Activated naive CD8-positive, alpha-beta T cell (primary cell): ENCODE data around the gene ZNF683.

Experiments used
- H3K27ac Mint-ChIP-seq: one replicate; pipeline ENCODE4 v1.8.0; 2021; ENCODE audit warnings: mixed read lengths
- H3K27me3 Mint-ChIP-seq: one replicate; pipeline ENCODE4 v1.8.0; 2021; ENCODE audit warnings: mixed read lengths
- H3K36me3 Mint-ChIP-seq: one replicate; pipeline ENCODE4 v1.8.0; 2021; ENCODE audit warnings: mixed read lengths
- H3K4me1 Mint-ChIP-seq: one replicate; pipeline ENCODE4 v1.8.0; 2021; ENCODE audit warnings: low read depth, mixed read lengths
- H3K4me3 Mint-ChIP-seq: one replicate; pipeline ENCODE4 v1.8.0; 2021; ENCODE audit warnings: mild to moderate bottlenecking, mixed read lengths
- H3K9me3 Mint-ChIP-seq: one replicate; pipeline ENCODE4 v1.8.0; 2021; ENCODE audit warnings: low read depth, mixed read lengths

ZNF683 gene

DNA sequence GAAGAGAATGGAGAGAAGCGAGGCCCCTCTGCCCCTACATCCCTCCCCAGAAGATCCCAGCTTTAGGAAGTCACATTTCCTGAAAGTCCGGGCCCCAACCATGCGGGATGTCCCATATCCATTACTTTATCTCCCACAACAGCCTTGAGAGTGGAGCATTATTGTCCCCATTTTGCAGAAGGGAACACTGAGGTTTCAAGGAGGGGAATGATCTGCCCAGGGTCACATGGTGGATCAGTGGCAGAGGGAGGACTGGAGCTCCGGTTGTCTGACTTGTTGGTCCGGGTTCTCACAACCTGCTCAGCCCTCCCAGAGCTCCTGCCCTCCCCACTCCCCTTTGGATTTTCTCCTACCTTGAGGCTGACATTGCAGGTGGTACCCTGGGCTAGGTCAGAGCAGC, 16.4 kb downstream of the ZNF683 start:
- H3K4me3 Mint-ChIP-seq: no peak overlapping the region
- H3K27me3 Mint-ChIP-seq: peaks cover 2% of the 10 kb centered on the region
- no peaks in the 10 kb centered on the region for H3K9me3 Mint-ChIP-seq
- H3K4me1 Mint-ChIP-seq: peaks cover 22% of the 10 kb centered on the region
- H3K36me3 Mint-ChIP-seq: no peaks in the 10 kb centered on the region
- H3K27ac Mint-ChIP-seq: no peak overlapping the region

DNA sequence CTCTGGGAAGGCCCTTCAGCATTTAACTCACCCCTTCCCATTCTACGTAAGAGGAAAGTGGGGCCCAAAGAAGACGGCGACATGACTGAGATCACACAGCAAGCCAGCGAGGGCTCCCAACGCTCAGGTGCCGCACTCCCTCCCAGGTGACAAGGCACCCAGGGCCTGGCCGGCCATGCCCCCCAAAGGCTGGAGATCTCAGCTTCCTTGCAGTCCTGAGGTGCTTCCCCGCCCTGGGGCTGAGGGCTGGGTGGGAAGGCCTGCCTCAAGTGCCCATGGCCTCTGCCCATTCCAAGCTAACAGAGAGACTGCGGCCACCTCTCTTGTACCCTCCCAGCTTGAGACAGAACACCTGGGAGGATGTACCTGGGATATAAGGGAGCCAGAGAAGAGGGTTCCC, 17.6 kb downstream of the ZNF683 start:
- no peaks in the 10 kb centered on the region for H3K36me3 Mint-ChIP-seq
- H3K9me3 Mint-ChIP-seq: no peaks in the 10 kb centered on the region
- no peak overlapping the region for H3K4me3 Mint-ChIP-seq
- no peak overlapping the region for H3K27ac Mint-ChIP-seq
- peaks cover 14% of the 10 kb centered on the region for H3K4me1 Mint-ChIP-seq
- H3K27me3 Mint-ChIP-seq: no peaks in the 10 kb centered on the region

DNA sequence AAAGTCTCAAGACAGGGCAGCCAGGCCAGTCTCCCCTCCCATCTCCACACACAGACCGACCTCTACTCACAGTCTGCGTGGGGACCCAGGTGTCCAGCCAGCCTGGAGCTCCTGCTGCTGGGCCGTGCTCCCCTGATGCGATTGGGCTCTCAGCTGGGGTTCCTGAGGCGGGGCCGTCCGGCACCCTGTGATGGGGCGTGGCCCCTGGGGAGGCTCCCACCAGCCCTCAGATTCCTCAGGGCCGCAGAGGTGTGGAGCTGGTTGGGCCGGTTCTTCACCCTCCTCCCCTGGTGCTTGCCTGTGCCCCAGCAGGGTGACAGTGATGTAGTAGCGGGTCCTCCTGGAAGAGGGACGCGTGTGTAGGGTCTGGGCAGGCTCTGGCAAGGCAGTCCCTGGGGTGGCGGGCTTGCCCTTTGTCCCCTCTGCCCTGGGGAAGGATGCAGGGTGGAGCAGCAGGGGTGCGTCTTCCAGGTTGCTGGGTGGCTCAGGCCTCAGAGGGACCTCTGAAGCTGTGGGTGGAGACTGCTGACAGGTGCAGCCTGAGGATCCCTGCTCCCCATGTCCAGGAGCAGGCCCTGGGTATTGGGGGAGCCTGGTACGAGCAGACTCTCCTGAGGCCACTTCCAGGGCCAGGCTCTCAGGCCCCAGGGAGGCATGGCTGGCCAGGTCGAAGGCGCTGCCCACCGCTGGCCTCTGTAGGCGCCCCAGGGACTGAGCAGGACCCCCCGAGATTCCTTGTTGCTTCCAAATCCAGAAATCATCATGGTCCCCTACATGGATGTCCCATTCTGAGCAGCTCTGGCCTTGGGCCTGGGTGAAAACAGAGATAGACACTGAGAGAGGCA, 18.4 kb downstream of the ZNF683 start, which contains the start of gene CRYBG2:
CRYBG2 (minus strand) TSS at position 155 of the 845 bp plus-strand sequence. CDS start 7,473 bp downstream, outside the sequence.
- Mint-ChIP-seq H3K9me3 (no peaks in the 10 kb centered on the region), H3K4me1 (peaks cover 10% of the 10 kb centered on the region), H3K4me3 (no peak within 1 kb of the TSS), H3K27ac (no peak within 1 kb of the TSS), H3K27me3 (no peaks in the 10 kb centered on the region), H3K36me3 (no peaks in the 10 kb centered on the region)

DNA sequence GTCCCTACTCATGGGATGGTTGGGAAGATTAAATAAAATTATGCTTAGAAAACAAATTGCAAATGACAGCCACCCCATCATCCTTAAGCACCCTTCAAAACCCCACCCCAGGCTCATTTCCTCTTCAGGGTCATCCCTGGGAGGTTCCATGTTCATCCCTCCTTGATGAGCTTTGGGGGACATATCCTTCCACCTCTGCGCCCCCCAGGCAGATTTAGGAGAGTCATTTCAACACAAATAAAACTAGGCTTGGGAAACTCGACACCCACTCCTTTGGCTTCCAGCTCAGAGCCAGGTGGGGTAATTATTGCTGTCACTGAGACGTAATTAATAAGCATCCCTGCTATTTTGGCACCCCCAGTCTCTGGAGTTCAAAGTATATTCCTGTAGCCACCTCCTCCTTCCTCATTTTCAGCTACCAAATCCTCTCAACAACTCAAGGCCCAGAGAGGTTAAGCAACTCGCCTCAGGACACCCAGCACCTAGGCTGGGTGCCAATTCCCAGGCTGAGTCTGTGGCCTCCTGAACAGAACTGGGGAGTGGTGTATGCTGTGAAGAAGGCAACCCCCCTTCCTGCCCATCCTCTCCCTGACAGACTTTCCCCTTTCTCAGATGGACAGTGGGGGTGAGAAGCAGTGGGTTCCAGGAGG, 19.2 kb downstream of the ZNF683 start:
- Mint-ChIP-seq H3K27me3 (no peaks in the 10 kb centered on the region), H3K36me3 (no peaks in the 10 kb centered on the region), H3K27ac (no peak overlapping the region), H3K9me3 (no peaks in the 10 kb centered on the region), H3K4me3 (no peak overlapping the region), H3K4me1 (peaks cover under 1% of the 10 kb centered on the region)

DNA sequence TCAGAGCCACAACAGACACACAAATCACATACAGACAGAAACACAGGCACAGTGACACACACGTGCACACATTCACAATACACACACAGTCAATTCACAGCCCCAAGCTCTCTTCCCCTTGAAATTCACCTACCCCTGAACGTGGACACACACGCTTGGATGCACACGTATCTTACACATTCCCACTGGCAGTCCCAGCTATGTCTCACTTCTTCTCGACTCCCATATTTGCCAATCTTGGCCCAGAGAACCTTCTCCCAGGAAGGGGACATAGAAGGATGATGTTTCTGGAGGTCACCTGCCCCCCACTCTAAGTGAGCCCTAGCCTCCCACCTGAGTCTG, 20.2 kb downstream of the ZNF683 start:
- Mint-ChIP-seq H3K27me3 (no peaks in the 10 kb centered on the region), H3K36me3 (no peaks in the 10 kb centered on the region), H3K4me3 (no peak overlapping the region), H3K9me3 (no peaks in the 10 kb centered on the region), H3K4me1 (no peaks in the 10 kb centered on the region), H3K27ac (no peak overlapping the region)

DNA sequence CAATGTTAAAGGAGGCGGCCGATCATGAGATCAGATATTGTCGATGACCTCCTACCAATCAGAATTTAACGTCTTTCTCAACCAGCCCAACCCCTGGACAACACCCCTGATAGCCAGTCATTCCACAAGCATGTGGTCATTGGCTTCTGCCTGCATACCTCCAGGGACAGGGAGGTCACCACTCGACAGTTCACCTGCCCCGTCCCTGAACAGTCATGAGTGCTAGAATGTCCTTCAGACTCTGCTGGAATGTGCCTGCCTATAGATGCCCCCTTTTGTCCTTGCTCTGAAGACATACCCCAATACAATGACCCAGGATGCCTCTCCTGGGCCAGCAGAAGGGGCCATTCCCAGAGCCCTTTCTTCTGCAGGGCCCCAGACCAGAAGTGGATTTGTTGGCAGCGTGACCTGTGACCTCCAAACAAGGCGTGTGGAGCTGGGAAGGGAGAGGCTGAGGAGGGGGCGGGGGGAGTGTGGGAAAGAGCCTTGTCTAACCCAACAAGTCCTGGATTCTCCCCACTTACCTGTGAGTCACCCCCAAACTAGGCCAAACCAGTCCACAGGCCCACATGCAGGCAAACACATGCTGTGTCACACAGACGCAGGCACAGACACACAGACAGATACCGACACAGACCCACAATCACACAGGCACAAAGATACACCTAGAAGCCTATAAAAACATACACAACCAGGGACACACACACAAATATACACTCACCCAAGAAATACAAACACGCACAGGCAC, 20.8 kb downstream of the ZNF683 start:
- no peaks in the 10 kb centered on the region for H3K4me1 Mint-ChIP-seq
- H3K36me3 Mint-ChIP-seq: no peaks in the 10 kb centered on the region
- H3K4me3 Mint-ChIP-seq: no peak overlapping the region
- no peaks in the 10 kb centered on the region for H3K27me3 Mint-ChIP-seq
- no peaks in the 10 kb centered on the region for H3K9me3 Mint-ChIP-seq
- H3K27ac Mint-ChIP-seq: no peak overlapping the region

DNA sequence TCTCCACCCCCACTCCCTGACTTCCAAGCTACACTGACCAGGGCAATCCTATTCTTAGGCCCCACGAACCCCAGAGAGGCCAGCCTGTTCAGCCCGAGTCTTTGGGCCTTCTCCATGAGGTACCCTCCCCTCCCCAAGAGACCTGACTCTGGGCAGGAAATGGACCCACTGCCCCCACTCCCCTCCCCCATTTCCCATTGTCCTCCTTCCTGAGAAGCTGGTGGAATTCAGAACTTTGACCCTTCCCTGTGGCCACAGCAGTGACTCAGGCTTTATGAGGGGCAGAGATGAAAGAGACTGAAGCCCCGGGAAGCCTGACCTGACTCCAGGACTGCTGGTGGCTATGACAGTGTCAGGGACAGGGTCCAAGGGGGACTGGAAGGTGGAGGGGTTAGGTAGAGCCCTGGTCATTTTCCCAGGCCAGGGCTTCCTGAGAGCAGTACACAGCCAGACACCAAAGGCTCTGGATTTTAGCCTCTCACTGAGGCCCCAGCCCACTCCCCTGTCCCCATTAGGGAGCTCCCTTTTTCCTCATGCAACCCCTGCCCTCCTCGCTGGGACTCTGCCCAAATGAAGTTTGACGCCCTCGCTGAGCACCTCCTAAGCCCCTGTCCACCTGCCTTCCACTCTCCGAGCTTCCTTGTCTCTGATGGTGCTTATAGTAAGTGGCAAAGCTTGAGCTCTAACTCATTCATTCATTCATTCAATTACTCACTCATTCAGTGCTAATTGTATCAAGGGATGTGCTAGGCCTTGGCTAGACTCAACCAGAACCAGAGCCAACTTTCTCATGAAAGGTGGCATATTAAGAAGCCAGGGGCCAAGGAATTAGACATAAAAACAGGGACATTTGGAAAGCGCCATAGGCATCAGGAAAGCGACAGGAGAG, 21.6 kb downstream of the ZNF683 start:
- H3K27me3 Mint-ChIP-seq: no peaks in the 10 kb centered on the region
- no peak overlapping the region for H3K4me3 Mint-ChIP-seq
- H3K27ac Mint-ChIP-seq: no peak overlapping the region
- H3K9me3 Mint-ChIP-seq: no peaks in the 10 kb centered on the region
- H3K4me1 Mint-ChIP-seq: no peaks in the 10 kb centered on the region
- H3K36me3 Mint-ChIP-seq: no peaks in the 10 kb centered on the region

DNA sequence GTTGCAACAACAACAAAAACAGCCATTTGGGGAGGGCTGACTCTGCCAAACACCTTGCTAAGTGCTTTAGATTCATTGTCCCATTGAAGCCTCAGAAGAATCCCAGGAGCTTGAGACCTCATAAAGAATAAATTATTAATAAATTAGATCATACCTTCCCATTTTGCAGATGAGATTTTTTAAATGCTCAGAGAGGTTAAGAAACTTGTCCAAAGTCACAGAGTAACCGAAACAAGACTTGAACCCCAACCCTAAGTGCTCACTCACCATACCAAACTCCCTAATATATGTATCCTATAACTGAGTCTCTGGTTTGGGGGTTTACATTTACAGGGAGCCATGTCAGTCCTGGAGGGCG, 22.2 kb downstream of the ZNF683 start:
- H3K9me3 Mint-ChIP-seq: no peaks in the 10 kb centered on the region
- H3K36me3 Mint-ChIP-seq: no peaks in the 10 kb centered on the region
- no peaks in the 10 kb centered on the region for H3K4me1 Mint-ChIP-seq
- H3K27me3 Mint-ChIP-seq: no peaks in the 10 kb centered on the region
- no peak overlapping the region for H3K27ac Mint-ChIP-seq
- no peak overlapping the region for H3K4me3 Mint-ChIP-seq

DNA sequence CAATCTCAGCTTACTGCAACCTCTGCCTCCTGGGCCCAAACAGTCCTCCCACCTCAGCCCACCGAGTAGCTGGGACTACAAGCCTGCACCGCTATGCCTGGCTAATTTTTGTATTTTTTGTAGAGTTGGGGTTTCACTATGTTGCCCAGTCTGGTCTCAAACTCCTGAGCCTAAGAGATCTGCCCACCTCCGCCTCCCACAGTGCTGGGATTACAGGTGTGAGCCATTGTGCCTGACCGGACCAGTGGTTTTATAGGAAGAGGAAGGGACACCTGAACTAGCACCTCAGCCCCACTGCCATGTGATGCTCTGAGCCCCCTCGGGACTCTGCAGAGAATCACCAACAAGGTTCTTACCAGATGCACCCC, 22.7 kb downstream of the ZNF683 start:
- H3K36me3 Mint-ChIP-seq: no peaks in the 10 kb centered on the region
- H3K27me3 Mint-ChIP-seq: no peaks in the 10 kb centered on the region
- no peak overlapping the region for H3K4me3 Mint-ChIP-seq
- H3K4me1 Mint-ChIP-seq: no peaks in the 10 kb centered on the region
- H3K27ac Mint-ChIP-seq: no peak overlapping the region
- H3K9me3 Mint-ChIP-seq: no peaks in the 10 kb centered on the region

DNA sequence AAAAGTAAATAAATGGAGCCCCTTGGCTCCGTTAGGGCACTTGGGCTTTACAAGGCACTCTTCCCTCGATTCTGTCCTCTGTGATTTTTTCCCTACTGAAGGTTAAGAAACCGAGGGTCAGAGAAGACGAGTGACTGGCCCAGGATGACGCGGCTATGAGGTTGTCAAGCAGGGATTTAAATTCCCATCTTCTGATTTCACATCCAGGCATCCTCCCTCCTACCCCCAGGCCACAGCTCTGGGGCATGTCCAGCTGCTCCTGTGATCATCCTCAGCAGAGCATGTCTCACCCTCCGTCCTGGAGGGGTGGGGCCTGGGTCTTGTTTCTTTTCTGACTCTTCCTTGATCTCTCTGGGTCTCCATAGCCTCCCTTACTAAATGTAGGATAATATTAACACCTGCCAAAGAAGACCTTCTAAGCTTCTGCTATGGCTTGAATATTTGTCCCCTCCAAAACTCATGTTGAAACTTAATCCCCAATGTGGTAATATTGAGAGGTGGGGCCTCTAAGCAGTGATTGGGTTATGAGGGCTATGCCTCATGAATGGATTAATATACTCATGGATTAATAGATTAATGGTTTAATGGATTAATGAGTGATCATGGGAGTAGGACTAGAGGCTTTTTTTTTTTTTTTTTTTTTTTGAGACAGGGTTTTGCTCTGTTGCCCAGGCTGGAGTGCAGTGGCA, 23.2 kb downstream of the ZNF683 start:
- Mint-ChIP-seq H3K9me3 (no peaks in the 10 kb centered on the region), H3K27me3 (no peaks in the 10 kb centered on the region), H3K36me3 (no peaks in the 10 kb centered on the region), H3K27ac (no peak overlapping the region), H3K4me1 (no peaks in the 10 kb centered on the region), H3K4me3 (no peak overlapping the region)

DNA sequence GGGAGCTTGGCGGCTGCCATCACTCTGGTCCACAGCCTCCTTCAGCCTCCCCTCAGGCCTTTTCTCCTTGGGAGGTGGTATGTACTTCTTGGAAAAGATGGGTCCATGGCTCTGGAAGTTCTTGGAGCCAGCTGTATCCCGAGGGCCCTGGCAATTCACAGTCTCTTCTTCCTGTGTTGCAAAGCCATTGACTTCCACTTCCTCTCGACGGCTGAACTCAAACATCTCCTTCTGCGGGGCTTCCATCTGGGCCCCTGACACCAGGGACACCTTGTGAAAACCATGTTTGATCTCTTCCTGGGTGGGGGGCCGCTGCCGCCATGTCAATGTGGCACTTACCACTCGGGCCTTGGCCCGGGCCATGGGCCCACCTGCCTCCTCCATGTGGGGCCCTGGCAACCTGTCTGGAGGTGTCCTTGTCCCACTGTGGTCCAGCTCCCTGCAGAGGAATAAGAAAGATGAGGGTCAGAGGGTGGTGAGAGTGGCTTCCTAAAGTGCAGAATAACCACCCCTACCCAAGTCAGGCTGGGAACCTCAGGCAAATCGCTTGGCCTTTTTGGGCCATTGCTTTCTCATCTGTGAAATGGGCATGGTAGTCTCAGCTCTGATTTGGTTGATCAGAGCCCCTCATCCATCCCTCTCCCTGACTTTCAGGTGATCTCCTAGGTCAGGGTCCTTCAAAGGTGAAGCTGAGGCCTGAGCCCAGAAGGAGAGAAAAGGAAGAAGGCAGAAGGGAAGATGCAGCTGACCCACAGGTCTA, 26.1 kb downstream of the ZNF683 start:
- H3K27me3 Mint-ChIP-seq: no peaks in the 10 kb centered on the region
- H3K4me1 Mint-ChIP-seq: no peaks in the 10 kb centered on the region
- H3K27ac Mint-ChIP-seq: no peak overlapping the region
- no peak overlapping the region for H3K4me3 Mint-ChIP-seq
- no peaks in the 10 kb centered on the region for H3K9me3 Mint-ChIP-seq
- H3K36me3 Mint-ChIP-seq: no peaks in the 10 kb centered on the region

DNA sequence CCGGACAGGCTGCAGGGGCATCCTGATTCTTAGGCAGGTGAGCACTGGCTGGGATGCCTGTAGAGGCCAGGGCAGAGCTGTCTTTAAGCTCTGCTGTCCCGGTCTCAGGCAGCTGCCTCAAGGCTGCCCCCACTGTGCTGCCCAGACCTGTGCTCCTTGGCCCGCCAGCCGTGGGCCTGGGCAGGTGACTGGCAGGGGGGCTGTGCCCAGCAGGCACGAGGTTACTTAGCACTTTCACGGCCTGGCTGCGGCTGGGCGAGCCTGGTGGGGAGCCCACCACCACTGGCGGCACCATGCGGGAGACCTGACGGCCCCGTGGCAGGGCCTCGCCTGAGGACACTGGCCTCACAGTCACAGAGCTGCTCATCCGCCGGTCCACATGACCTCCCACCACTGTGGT, 26.8 kb downstream of the ZNF683 start:
- H3K4me3 Mint-ChIP-seq: no peak overlapping the region
- no peaks in the 10 kb centered on the region for H3K36me3 Mint-ChIP-seq
- H3K4me1 Mint-ChIP-seq: no peaks in the 10 kb centered on the region
- H3K9me3 Mint-ChIP-seq: no peaks in the 10 kb centered on the region
- no peaks in the 10 kb centered on the region for H3K27me3 Mint-ChIP-seq
- H3K27ac Mint-ChIP-seq: no peak overlapping the region

DNA sequence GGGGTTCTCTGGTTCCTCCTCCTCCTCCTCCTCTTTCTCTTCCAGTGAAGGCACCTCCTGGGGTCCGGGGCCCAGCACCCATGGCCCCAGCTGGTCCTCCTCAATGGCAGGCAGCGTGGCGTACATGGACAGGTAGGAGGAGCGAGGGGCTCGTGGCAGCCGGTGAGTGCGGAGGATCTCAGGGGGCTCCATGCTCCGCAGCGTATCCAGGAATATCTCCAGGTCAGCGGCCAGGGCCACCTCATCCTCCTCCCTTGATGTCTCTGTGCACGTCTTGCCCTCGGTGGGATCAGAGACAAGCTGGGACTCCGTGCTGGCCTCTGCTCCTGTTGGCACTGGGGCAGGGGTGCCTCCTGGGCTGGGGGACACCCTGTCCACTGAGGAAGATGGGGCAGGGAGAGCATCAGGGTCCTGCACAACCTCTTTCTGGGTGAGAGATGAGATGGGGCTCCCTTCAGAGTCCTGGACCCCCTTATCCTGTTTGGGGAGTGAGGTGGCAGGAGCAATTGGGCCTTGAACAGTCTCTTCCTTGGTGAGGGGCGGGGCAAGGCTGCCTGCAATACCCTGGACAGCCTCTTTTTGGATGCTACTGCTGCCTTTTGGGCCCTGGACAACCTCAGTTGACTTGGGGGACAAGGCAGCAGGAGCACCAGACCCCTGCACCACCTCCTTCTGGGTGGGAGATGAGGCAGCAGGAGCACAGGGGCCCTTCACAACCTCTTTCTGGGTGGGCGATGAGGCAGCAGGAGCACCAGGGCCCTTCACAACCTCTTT, 28.2 kb downstream of the ZNF683 start:
- Mint-ChIP-seq H3K4me3 (no peak overlapping the region), H3K4me1 (no peaks in the 10 kb centered on the region), H3K27me3 (no peaks in the 10 kb centered on the region), H3K9me3 (no peaks in the 10 kb centered on the region), H3K36me3 (no peaks in the 10 kb centered on the region), H3K27ac (no peak overlapping the region)
